Astrocyte (in vitro differentiated cells and primary cell): Measurements from ENCODE around the gene PRF1. TPM values are rescaled to one million over a fixed set of nuclear protein-coding genes. Genes with fewer than 3 reads are reported as not detected.

ENCODE experiments used
- DNase-seq: peaks from one replicate; pipeline ENCODE4 v3.0.0-alpha.2; 2010; ENCODE audit warnings: low read depth
- FAIRE-seq: peaks from 2 replicates; lab custom pipeline; 2011; peaks lifted over from hg19 to GRCh38; lab: Jason Lieb, UNC
- H2AFZ ChIP-seq: 2 replicates; pipeline ENCODE4 v1.6.0; 2012; ENCODE audit warnings: low read depth, low read length, inconsistent platforms
- H3K27ac ChIP-seq: 2 replicates; pipeline ENCODE4 v1.5.1; 2011; ENCODE audit warnings: low read depth, low read length, inconsistent platforms
- H3K27me3 ChIP-seq: 2 replicates; pipeline ENCODE4 v1.6.0; 2011; ENCODE audit warnings: low read length, inconsistent platforms; ENCODE audit not compliant: insufficient read depth
- H3K36me3 ChIP-seq: 2 replicates; pipeline ENCODE4 v1.5.1; 2011; ENCODE audit warnings: low read length, inconsistent platforms; ENCODE audit not compliant: insufficient read depth
- H3K4me1 ChIP-seq: 2 replicates; pipeline ENCODE4 v1.5.1; 2011; ENCODE audit warnings: low read length, inconsistent platforms; ENCODE audit not compliant: insufficient read depth
- H3K4me2 ChIP-seq: 2 replicates; pipeline ENCODE4 v1.6.0; 2012; ENCODE audit warnings: low read length, inconsistent platforms
- H3K4me3 ChIP-seq: 2 replicates; pipeline ENCODE4 v1.5.1; 2011; ENCODE audit warnings: low read depth, mild to moderate bottlenecking, low read length, inconsistent platforms; ENCODE audit not compliant: insufficient read depth
- H3K79me2 ChIP-seq: 2 replicates; pipeline ENCODE4 v1.6.0; 2012; ENCODE audit warnings: mild to moderate bottlenecking, low read length, inconsistent platforms; ENCODE audit not compliant: insufficient read depth
- H3K9ac ChIP-seq: 2 replicates; pipeline ENCODE4 v1.6.0; 2012; ENCODE audit warnings: mild to moderate bottlenecking, low read length, inconsistent platforms
- H3K9me3 ChIP-seq: 2 replicates; pipeline ENCODE4 v1.5.1; 2012; ENCODE audit warnings: low read depth, mild to moderate bottlenecking, low read length, inconsistent platforms; ENCODE audit not compliant: insufficient read depth
- H4K20me1 ChIP-seq: 2 replicates; pipeline ENCODE4 v1.6.0; 2012; ENCODE audit warnings: low read length, inconsistent platforms; ENCODE audit not compliant: insufficient read depth
- H3K27ac Mint-ChIP-seq: one replicate; pipeline ENCODE4 v1.8.0; 2021; ENCODE audit warnings: mild to moderate bottlenecking, mixed read lengths; ENCODE audit not compliant: unreplicated experiment
- H3K27me3 Mint-ChIP-seq: one replicate; pipeline ENCODE4 v1.8.0; 2021; ENCODE audit warnings: low read depth, mixed read lengths; ENCODE audit not compliant: unreplicated experiment
- H3K36me3 Mint-ChIP-seq: one replicate; pipeline ENCODE4 v1.8.0; 2021; ENCODE audit warnings: low read depth, mixed read lengths; ENCODE audit not compliant: unreplicated experiment
- H3K4me1 Mint-ChIP-seq: one replicate; pipeline ENCODE4 v1.8.0; 2021; ENCODE audit warnings: low read depth, mixed read lengths; ENCODE audit not compliant: unreplicated experiment
- H3K4me3 Mint-ChIP-seq: one replicate; pipeline ENCODE4 v1.8.0; 2021; ENCODE audit warnings: mild to moderate bottlenecking, moderate library complexity, mixed read lengths; ENCODE audit not compliant: unreplicated experiment
- H3K9me3 Mint-ChIP-seq: one replicate; pipeline ENCODE4 v1.8.0; 2021; ENCODE audit warnings: mild to moderate bottlenecking, mixed read lengths; ENCODE audit not compliant: unreplicated experiment
- EZH2 ChIP-seq: IDR thresholded peaks from 2 replicates; pipeline ENCODE4 v1.6.1; 2012; ENCODE audit warnings: mild to moderate bottlenecking, low read length, inconsistent platforms; ENCODE audit not compliant: insufficient read depth
- total RNA-seq: library from RNA; stranded (reverse); gene quantifications from 2 replicates; pipeline ENCODE4 v1.2.1, GENCODE V29; 2021
- TF ChIP-seq, protein P1 (sequence below): IDR thresholded peaks from 2 replicates; pipeline ENCODE4 v1.5.1; 2011; ENCODE audit warnings: low read depth, mild to moderate bottlenecking, inconsistent platforms, low read length, moderate library complexity; ENCODE audit not compliant: insufficient read depth

Gene PRF1
- total RNA-seq, 1 donor from 2014 or later, result 0.16 TPM

DNA sequence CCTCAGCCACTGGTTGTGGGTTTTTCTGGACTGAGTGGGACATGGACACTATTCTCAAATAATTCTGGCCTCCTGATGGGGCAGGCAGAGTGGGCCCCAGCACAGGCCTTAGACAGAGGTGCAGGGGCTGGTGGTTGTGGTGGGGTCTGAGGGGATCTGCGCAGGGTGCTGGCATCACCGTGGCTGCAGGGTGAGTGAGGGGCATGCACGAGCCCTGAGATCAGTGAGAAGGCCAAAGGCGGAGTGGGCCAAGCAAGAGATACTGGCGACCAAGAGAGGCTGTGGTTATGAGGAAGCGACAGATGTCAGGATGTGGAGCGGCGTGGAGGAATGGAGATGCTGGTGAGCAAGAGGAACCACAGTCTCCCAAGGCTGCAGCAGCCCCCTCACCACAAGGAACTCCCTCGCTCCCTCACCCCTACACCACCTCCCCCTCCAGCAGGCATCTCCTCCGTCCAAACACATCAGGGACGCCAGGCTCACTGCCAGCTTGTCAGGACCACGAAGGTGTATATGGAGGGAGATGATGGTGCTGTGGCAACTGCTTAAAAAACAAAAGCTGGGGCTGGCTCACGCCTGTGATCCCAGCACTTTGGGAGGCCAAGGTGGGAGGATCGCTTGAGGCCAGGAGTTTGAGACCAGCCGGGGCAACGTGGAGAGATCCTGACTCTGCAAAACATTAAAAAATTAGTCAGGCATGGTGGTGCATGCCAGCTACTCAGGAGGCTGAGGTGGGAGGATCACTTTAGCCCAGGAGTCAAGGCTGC, 9.6 kb downstream of the PRF1 start:
- Histone ChIP-seq H3K9ac (no peak overlapping the region), H3K9me3 (no peaks in the 10 kb centered on the region), H3K79me2 (no peaks in the 10 kb centered on the region), H3K4me1 (no peaks in the 10 kb centered on the region), H2AFZ (no peak overlapping the region), H3K4me2 (no peak overlapping the region), H3K4me3 (no peak overlapping the region), H3K27ac (no peak overlapping the region), H4K20me1 (no peaks in the 10 kb centered on the region), H3K27me3 (peaks cover 7% of the 10 kb centered on the region), H3K36me3 (no peaks in the 10 kb centered on the region)
- FAIRE-seq (no peak), DNase-seq (no peak)
- Mint-ChIP-seq H3K36me3 (no peaks in the 10 kb centered on the region), H3K27me3 (peaks cover 62% of the 10 kb centered on the region), H3K27ac (no peak overlapping the region), H3K4me3 (no peak overlapping the region), H3K4me1 (peaks cover 15% of the 10 kb centered on the region), H3K9me3 (no peaks in the 10 kb centered on the region)
- TF ChIP-seq EZH2, result no peak
- TF ChIP-seq, protein P1, sequence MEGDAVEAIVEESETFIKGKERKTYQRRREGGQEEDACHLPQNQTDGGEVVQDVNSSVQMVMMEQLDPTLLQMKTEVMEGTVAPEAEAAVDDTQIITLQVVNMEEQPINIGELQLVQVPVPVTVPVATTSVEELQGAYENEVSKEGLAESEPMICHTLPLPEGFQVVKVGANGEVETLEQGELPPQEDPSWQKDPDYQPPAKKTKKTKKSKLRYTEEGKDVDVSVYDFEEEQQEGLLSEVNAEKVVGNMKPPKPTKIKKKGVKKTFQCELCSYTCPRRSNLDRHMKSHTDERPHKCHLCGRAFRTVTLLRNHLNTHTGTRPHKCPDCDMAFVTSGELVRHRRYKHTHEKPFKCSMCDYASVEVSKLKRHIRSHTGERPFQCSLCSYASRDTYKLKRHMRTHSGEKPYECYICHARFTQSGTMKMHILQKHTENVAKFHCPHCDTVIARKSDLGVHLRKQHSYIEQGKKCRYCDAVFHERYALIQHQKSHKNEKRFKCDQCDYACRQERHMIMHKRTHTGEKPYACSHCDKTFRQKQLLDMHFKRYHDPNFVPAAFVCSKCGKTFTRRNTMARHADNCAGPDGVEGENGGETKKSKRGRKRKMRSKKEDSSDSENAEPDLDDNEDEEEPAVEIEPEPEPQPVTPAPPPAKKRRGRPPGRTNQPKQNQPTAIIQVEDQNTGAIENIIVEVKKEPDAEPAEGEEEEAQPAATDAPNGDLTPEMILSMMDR, result no peak

DNA sequence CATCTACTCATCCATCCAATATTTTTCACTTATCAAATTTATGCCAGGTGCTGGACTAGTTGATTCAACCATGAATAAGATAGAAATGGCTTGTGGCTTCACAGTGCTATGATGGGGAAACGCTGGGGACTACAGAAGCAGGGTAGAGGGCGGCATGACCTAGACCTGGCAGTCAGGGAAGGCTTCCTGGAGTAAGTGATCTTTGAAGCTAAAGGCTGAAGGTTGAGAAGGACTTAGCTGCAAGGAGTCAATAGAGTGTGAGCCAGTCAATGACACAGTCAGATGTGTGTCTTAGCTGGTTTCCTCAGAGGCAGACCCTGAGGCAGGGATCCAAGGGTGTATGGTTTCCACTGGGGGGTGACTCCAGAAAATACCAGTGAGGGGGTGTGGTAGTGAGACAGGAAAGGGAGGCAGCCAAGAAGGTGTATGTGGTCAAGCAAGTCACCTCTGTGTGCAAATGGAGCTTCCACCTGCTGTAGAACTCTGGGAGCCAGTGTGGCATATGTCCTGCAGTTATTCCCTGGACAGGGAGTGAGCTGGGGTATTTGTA, 10.3 kb downstream of the PRF1 start:
- peaks cover 62% of the 10 kb centered on the region for H3K27me3 Mint-ChIP-seq
- no peaks in the 10 kb centered on the region for H3K36me3 Mint-ChIP-seq
- no peaks in the 10 kb centered on the region for H3K36me3 ChIP-seq
- no peak overlapping the region for H3K27ac ChIP-seq
- H2AFZ ChIP-seq, result no peak overlapping the region
- no peaks in the 10 kb centered on the region for H3K79me2 ChIP-seq
- no peak overlapping the region for H3K4me3 Mint-ChIP-seq
- H3K9ac ChIP-seq, result no peak overlapping the region
- FAIRE-seq (no peak), DNase-seq (no peak)
- H4K20me1 ChIP-seq, result no peaks in the 10 kb centered on the region
- no peak overlapping the region for H3K4me3 ChIP-seq
- H3K4me1 Mint-ChIP-seq, result peaks cover 11% of the 10 kb centered on the region
- peaks cover 7% of the 10 kb centered on the region for H3K27me3 ChIP-seq
- H3K9me3 ChIP-seq, result no peaks in the 10 kb centered on the region
- H3K9me3 Mint-ChIP-seq, result no peaks in the 10 kb centered on the region
- TF ChIP-seq, protein P1, result no peak
- no peak for TF ChIP-seq EZH2
- no peaks in the 10 kb centered on the region for H3K4me1 ChIP-seq
- H3K27ac Mint-ChIP-seq, result no peak overlapping the region
- H3K4me2 ChIP-seq, result no peak overlapping the region
